ENCODE results near the gene COL16A1.

- TF ChIP-seq CTCF (IDR thresholded peaks at IDR 0.05; ENCODE audit: borderline replicate concordance, extremely low read depth, low read length, poor library complexity, severe bottlenecking) (no peak), EZH2 (IDR thresholded peaks at IDR 0.05; ENCODE audit: borderline replicate concordance, low read depth, low read length, severe bottlenecking) (no peak)
Measured at GRCh38 chr1:31617218-31617915, 86.5 kb downstream of the COL16A1 start, which contains the start of gene HCRTR1.
